Measurements from ENCODE around the gene TTC39B. TPM values are rescaled to one million over a fixed set of nuclear protein-coding genes. Genes with fewer than 3 reads are reported as not detected.

TTC39B gene
- total and polyA plus RNA-seq, 2 of the 8 experiments (the other 6 are each of a cell fraction or from before 2014, with no cell fraction given) = 1.6 to 10.9 TPM

- no peak for TF ChIP-seq ZNF274 (IDR thresholded peaks at IDR 0.05; ENCODE audit: borderline replicate concordance, extremely low read depth, low read length)
- no peak for TF ChIP-seq BRCA1 (IDR thresholded peaks at IDR 0.05; ENCODE audit: low read depth, low read length)
- TF ChIP-seq TEAD4 (IDR thresholded peaks at IDR 0.05; ENCODE audit: low read depth, low read length) = no peak
Measured at GRCh38 chr9:15192856-15193255, 114.2 kb downstream of the TTC39B start (continued).

Measured in H1 (cell line).